A549 treated with RU486 at 1 μM for 4 hours (cell line): ENCODE measurements around the gene C1QTNF6. TPM values are rescaled to one million over a fixed set of nuclear protein-coding genes. Genes with fewer than 3 reads are reported as not detected.

Experiments used
- total RNA-seq: library from RNA; stranded (reverse); fragments of 200-300 nt; extraction: Qiagen RNA extraction; gene quantifications from 5 replicates; pipeline ENCODE4 v1.2.3, GENCODE V29; 2022; ENCODE audit warnings: low read depth

Gene C1QTNF6
- total RNA-seq: 8.6 to 13.6 TPM (median 10.9 TPM) in 5 replicates

GRCh38 chr22:37187891-37188761 is at the start of gene C1QTNF6:
Gene C1QTNF6 (minus strand): TSS chr22:37188247. CDS start chr22:37188213, 34 bp downstream.

GRCh38 chr22:37212174-37212906 is 24.3 kb upstream of the C1QTNF6 start, which contains the start of gene SSTR3:
Gene SSTR3 (minus strand): TSS chr22:37212477. CDS start chr22:37207803, 4,674 bp downstream.

Other genes with a start within 250 kb of the C1QTNF6 start
- 38.8 to 56.7 TPM (median 48.8 TPM) in 5 replicates for gene TST, start 168.8 kb downstream of the C1QTNF6 start, total RNA-seq
- 43.4 to 76.3 TPM (median 69.4 TPM) in 5 replicates for gene MPST, start 168.5 kb downstream of the C1QTNF6 start, total RNA-seq
- 20.8 to 26.1 TPM (median 23.2 TPM) in 5 replicates for gene KCTD17, start 136.5 kb downstream of the C1QTNF6 start, total RNA-seq
- not detected in 5 replicates for gene TMPRSS6, start 78.5 kb downstream of the C1QTNF6 start, total RNA-seq
- 0.06 to 0.09 TPM (median 0.09 TPM) in 3 of 5 replicates, not detected in the others for gene IL2RB, start 38.3 kb downstream of the C1QTNF6 start, total RNA-seq
- gene SSTR3, start 24.2 kb upstream of the C1QTNF6 start, total RNA-seq: not detected in 5 replicates
- 0.16 to 0.23 TPM (median 0.16 TPM) in 3 of 5 replicates, not detected in the others for gene RAC2, start 56.0 kb upstream of the C1QTNF6 start, total RNA-seq
- 0.61 to 0.94 TPM (median 0.86 TPM) in 5 replicates for gene CYTH4, start 94.3 kb upstream of the C1QTNF6 start, total RNA-seq
- 5.2 to 8.9 TPM (median 7.6 TPM) in 5 replicates for gene ELFN2, start 239.2 kb upstream of the C1QTNF6 start, total RNA-seq